ENCODE results near the gene TMEM132A.

GRCh38 chr11:60977224-60977623, 53.0 kb downstream of the TMEM132A start:
- TF ChIP-seq, protein P1, sequence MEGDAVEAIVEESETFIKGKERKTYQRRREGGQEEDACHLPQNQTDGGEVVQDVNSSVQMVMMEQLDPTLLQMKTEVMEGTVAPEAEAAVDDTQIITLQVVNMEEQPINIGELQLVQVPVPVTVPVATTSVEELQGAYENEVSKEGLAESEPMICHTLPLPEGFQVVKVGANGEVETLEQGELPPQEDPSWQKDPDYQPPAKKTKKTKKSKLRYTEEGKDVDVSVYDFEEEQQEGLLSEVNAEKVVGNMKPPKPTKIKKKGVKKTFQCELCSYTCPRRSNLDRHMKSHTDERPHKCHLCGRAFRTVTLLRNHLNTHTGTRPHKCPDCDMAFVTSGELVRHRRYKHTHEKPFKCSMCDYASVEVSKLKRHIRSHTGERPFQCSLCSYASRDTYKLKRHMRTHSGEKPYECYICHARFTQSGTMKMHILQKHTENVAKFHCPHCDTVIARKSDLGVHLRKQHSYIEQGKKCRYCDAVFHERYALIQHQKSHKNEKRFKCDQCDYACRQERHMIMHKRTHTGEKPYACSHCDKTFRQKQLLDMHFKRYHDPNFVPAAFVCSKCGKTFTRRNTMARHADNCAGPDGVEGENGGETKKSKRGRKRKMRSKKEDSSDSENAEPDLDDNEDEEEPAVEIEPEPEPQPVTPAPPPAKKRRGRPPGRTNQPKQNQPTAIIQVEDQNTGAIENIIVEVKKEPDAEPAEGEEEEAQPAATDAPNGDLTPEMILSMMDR (conservative IDR thresholded peaks at IDR 0.05): no peak
- TF ChIP-seq ZFX (IDR thresholded peaks at IDR 0.05): no peak
